ENCODE results near the gene ELMO1. TPM values are rescaled to one million over a fixed set of nuclear protein-coding genes. Genes with fewer than 3 reads are reported as not detected.

The ELMO1 gene
- total RNA-seq, 1 experiment from 2014 or later = 1.1 TPM

- TF ChIP-seq POLR2AphosphoS5 (IDR thresholded peaks at IDR 0.05; ENCODE audit: low read depth, low read length) (no peak), EZH2 (IDR thresholded peaks at IDR 0.05) (no peak)
Measured at GRCh38 chr7:36969376-36969775, 479.3 kb downstream of the ELMO1 start (continued).

- RAD21 ChIA-PET (ENCODE audit: low non-redundant PET in 1 of 2, low total read pairs in 2 of 2, uncharacterized antibody in 2 of 2, unreplicated experiment in 2 of 2) = interaction anchor here (0.5 to 2.1 kb wide), 8 partner anchors 24 to 480 kb away, joined by 3 to 31 read pairs (median 5); no protein-coding TSS in a partner anchor
- intact Hi-C loops (cut with micrococcal nuclease) = loop anchor here (1.0 to 10.0 kb wide), 4 partner anchors 215 to 480 kb away; no protein-coding TSS in a partner anchor
- no TSS peak for BruUV-seq (replicated peaks)
- no peaks in the 10 kb centered on the region for H3K27me3 ChIP-seq (ENCODE audit: insufficient read depth, low read length)
- H3K9me2 ChIP-seq (ENCODE audit: insufficient read depth) = no peaks in the 10 kb centered on the region
- no peak overlapping the region for H3K4me3 ChIP-seq (replicated peaks in 1 of 2; ENCODE audit: low read depth in 1 of 2, low read length in 2 of 2)
- ATAC-seq (peak; percentile 98), DNase-seq (ENCODE audit: low read depth, low spot score) (peak; percentile 78)
- CTCF ChIA-PET = interaction anchor here (0.7 to 3.3 kb wide), 25 partner anchors 10 to 496 kb away, joined by 3 to 105 read pairs (median 5); no protein-coding TSS in a partner anchor
- H3K4me1 ChIP-seq (ENCODE audit: control insufficient read depth in 1 of 2, insufficient read depth in 2 of 2, low read length in 2 of 2) = peaks cover 0 to 6% of the 10 kb centered on the region in 2 experiments; a peak in 1 of 4 replicates
- POLR2A ChIA-PET = interaction anchor here (1.1 kb wide), 1 partner anchor 15 kb away, joined by 3 read pairs; no protein-coding TSS in a partner anchor
- no peaks in the 10 kb centered on the region for H3K79me2 ChIP-seq (ENCODE audit: insufficient read depth, low read length)
- H4K20me1 ChIP-seq (ENCODE audit: insufficient read depth) = no peaks in the 10 kb centered on the region
- H3K9me3 ChIP-seq (ENCODE audit: control insufficient read depth in 1 of 2, insufficient read depth in 1 of 2, low read depth in 1 of 2, low read length in 2 of 2) = no peaks in the 10 kb centered on the region
- TF ChIP-seq RAD21 (IDR thresholded peaks at IDR 0.05; ENCODE audit: low read depth) (peak; percentile 82), REST (IDR thresholded peaks at IDR 0.05; ENCODE audit: low read depth) (no peak), MAX (IDR thresholded peaks at IDR 0.05) (no peak; the same call in 1 of the 2 replicates), CTCF (IDR thresholded peaks at IDR 0.05 in 2 of 3, conservative IDR thresholded peaks at IDR 0.05 in 1 of 3; ENCODE audit: borderline replicate concordance in 1 of 3, insufficient read depth in 1 of 3, low read depth in 2 of 3, low read length in 2 of 3) (peak; percentile 72 to 86 (median 74); a peak in 5 of 6 replicates), CBX3 (IDR thresholded peaks at IDR 0.05; ENCODE audit: low read depth) (0 out of 2 replicates have a peak, but pooled peaks have one; percentile 41), YY1 (IDR thresholded peaks at IDR 0.05; ENCODE audit: extremely low read depth, insufficient replicate concordance, low read depth, low read length) (peak; percentile 30)
- peak overlapping the region; percentile 31 for H3K4me2 ChIP-seq (ENCODE audit: low read length)
- no peak overlapping the region for H3K9ac ChIP-seq (ENCODE audit: low read length)
- no peaks in the 10 kb centered on the region for H3K36me3 ChIP-seq (ENCODE audit: control insufficient read depth in 1 of 2, insufficient read depth in 2 of 2, low read length in 2 of 2)
- no peak overlapping the region for H3K27ac ChIP-seq (ENCODE audit: low read depth, low read length)
- H2AFZ ChIP-seq (ENCODE audit: low read depth, low read length, poor library complexity, severe bottlenecking) = peak overlapping the region; percentile 71
Measured at GRCh38 chr7:36967387-36967786, 481.3 kb downstream of the ELMO1 start.
